Activated effector memory CD4-positive, alpha-beta T cell treated with anti-CD3 and anti-CD28 coated beads, Interleukin-2, amount 50 U/mL, for 16 hours (primary cell): Measurements from ENCODE around the gene SPDYE17.
"Not testable (repeated sequence)": the region's sequence is repeated elsewhere in the genome, so short reads cannot be mapped to it uniquely, and the experiment has no call there.

Experiments used
- DNase-seq: peaks from one replicate; pipeline ENCODE4 v3.0.0-alpha.2; 2020

Gene SPDYE17, protein sequence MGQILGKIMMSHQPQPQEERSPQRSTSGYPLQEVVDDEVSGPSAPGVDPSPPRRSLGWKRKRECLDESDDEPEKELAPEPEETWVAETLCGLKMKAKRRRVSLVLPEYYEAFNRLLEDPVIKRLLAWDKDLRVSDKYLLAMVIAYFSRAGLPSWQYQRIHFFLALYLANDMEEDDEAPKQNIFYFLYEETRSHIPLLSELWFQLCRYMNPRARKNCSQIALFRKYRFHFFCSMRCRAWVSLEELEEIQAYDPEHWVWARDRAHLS

DNA sequence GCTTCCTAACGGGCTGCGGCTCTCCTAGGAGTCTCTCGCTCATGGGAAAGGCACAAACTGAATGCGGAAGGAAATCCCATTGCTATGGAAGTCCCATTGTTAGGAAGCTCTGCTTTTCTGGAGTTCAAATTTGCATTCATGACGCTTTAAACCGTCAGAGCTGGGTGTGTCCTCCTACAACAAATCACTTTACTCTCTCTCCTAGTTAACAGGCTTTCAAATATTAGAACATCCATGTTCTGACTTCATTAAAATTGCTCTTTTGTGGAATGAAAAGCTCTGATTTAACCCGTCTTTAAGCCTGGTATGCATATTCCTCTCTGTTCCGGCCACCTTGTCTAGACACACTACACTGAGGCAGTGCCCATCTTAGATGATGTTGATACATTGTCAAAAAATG is at the start of gene SPDYE17:
SPDYE17 (minus strand) TSS at position 101 of the 400 bp plus-strand sequence. CDS start 1,791 bp downstream, outside the sequence.
- DNase-seq: not testable (repeated sequence)

DNA sequence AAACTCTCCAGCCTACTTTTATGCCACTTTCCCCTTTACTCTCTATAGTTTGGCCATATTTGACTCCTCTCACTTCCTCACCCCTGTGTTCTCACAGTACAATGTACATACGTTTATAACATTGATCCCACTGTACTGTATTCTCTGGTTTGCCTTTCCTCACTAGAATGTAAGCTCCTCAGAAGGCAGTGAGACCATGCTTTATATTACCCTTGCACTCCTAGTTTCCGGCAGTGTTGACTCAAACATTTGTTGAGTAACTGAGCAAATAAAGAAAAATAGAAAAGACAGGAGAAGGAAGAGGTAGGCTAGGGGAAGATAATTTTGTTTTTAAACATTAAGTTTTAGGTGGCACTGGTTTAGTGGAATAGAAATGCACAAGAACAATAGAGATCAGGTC is 48.1 kb upstream of the SPDYE17 start:
- not testable (repeated sequence) for DNase-seq

DNA sequence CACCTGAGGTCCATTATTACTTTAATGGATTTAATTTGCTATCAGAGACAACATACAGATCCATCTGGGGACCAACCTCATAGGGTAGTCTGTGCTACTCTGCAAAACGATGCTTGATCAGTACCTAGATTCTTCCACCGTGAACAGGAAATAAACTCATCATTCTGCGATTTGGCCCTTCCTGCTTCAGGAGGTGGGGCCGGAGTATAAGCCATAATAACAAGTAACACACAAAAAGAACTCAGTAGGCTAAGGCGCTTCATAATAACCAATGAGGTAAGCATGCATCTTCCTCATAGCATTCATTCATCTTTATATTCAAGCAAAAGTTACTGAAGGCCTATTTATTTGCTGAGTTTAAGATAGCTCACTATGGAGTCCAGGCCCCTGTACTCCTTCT is 47.5 kb upstream of the SPDYE17 start:
- not testable (repeated sequence) for DNase-seq

DNA sequence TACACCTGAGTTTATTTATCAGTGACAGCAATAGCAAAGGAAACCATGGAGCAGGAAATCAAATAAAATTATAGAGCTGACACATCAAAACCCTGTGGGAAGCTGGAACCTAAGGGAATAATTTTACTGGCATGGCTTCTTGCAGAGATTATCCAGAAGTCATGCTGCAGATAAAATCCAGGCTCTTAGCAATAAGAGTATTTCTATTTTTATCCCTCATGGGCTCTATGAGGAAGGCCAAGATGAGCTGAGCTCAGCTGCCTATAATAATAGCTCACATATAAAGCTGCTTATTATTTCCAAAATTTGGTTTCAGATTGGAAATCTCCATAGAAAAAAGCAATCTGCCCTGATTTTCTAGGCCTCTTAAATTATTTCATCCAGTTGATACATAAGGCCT is 47.0 kb upstream of the SPDYE17 start:
- not testable (repeated sequence) for DNase-seq

DNA sequence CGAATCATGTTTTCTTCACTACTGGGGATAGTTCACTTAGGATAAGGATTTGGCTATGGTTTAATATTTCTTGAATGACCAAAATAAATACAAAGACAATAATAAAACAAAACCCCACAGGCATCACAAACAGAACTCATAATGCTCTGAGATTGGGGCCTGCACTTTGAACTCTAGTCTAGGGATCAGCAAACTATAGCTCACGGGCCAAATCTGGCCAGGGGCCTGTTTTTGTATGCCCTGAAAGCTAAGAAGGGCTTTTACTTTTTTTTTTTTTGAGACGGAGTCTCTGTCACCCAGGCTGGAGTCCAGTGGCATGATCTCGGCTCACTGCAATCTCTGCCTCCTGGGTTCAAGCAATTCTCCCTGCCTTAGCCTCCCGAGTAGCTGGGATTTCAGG is 44.9 kb upstream of the SPDYE17 start:
- DNase-seq: not testable (repeated sequence)

DNA sequence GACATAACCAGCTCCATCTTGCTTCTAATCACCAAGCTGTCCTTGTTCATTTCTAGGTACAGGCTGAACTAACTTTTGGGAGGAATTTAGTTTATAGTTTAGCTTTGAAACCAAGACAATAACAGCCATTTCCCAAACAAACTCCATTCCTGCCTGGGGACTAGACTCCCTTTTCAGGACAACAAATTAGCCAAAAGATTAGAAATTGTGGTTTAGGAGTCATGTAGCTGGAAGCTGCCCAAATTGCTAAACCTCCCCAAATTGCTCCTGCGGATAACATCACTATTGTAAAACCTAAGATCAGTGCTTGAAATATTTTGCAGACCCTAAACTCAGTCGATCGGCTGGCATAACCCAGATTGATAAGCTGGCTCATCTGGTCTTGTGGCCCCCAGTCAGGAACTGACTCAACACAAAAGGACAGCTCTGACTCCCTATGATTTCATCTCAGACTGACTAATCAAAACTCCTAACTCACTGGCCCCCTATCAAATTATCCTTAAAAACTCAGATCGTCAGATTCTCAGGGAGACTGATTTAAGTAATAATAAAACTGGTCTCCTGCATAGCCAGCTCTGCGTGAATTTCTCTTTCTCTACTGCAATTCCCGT is 42.7 kb upstream of the SPDYE17 start:
- DNase-seq: not testable (repeated sequence)

DNA sequence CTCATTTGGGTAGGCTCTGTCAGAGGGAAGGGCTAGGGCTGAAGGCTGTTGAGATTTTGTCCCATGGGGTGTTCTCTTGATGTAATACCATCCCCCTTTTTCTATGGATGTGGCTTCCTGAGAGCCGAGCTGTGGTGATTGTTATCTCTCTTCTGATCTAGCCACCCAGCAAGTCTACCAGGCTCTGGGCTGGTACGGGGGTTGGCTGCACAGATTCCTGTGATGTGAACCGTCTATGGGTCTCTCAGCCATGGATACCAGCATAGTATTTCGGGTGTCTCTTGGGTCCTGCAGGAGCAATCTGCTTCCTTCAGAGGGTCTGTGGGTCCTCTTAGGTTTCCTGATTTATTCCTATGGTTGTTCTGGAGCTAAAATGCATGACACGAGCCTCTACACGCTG is 38.9 kb upstream of the SPDYE17 start:
- not testable (repeated sequence) for DNase-seq

DNA sequence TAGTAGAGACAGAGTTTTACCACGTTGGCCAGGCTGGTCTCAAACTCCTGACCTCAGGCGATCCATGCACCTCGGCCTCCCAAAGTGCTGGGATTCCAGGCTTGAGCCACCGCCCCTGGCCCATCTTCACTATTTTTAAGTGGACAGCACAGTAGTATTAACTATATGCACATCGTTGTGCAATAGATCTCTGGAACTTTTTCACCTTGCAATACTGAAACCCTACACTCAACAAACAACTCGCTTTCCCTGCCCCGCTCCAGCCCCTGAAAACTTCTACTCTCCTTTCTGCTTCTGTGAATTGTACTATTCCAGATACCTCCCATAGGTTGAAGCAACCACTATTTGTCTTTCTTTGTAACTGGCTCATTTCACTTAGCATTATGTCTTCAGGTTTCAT is 33.7 kb upstream of the SPDYE17 start:
- not testable (repeated sequence) for DNase-seq

DNA sequence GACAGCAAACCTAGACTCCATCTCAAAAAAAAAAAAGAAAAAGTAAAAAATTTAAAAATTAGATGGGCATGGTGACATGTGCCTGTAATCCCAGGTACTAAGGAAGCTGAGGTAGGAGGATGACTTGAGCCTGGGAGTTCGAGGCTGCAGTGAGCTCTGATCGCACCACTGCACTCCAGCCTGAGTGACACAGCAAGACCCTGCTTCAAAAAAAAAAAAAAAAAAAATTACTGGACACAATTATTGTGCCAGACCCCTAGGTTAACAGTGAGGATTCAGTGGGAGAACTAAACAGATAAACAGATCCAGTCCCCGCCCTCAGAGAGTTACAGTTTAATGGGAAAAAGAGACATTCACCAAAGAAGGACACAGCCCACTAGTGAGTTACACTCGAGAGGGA is 31.6 kb upstream of the SPDYE17 start:
- not testable (repeated sequence) for DNase-seq

DNA sequence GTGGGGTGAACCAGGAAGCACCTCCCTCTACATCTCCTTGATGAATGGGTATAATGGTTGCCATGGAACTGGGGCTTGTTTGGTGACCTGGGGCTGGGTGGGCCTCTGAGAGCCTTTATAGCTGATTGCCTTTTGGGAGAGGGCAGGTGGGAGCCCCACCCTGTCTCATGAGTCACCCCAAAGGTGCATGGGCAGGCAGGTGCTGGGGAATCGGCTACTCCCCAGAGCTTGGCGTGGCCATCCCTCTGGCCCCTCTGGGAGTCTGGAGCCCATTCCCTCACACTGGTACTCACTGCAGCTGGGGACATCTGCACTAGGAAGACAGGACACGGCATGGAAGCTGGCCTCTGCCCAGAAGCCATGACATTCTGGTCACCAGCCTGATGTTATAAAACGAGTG is 30.4 kb upstream of the SPDYE17 start, which contains the start of gene SPDYE18:
SPDYE18 (minus strand) TSS at position 2 of the 400 bp plus-strand sequence. CDS start 2,046 bp downstream, outside the sequence.
- not testable (repeated sequence) for DNase-seq

DNA sequence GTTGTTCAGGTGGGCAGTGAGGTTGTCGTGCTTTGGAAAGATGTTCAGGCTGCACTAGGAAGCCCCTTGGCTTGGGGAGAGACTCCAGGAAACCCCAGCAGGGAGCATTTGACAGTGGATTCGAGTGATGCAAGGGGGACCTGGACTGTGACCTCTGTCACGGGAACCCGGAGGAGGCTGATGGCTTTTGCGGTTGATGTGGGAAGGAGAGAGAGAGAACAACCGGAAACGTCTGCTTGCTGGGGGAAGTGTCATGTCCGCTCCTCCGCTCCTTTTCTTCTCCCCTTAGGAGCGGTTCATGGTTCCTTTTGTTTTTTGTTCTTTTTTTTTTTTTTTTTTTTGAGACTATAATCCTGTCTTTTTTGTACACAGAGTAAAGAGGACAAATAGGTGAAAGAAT is 5.8 kb downstream of the SPDYE17 start:
- DNase-seq: peak; percentile 46

DNA sequence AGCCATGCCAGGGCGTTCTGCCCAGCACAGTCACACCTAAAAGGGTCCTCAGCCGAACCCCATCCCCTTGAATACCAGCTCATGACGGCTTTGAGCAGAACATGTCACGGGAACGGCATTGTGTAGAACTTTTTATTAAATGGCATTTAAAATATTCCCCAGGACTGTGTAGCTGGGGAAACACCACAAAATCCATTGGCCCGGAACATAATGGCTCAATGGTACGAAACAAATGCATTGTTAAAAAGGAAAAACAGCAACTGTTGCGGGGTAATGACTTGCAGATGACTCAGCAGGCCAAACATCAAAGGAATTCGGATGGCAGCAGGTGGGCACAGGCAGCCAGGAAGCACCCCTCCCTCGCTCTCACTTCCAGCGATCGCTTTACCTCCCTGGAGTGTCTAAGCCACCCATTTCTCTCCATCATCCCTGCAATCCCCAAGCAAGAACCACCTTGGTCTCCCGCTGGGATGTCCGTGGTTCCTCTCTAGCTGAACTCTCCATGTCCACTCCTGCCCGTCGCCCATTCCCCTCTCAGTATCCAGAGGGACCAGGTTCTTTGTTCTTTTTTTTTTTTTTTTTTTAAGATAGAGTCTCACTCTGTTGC is 22.0 kb downstream of the SPDYE17 start:
- DNase-seq: not testable (repeated sequence)

DNA sequence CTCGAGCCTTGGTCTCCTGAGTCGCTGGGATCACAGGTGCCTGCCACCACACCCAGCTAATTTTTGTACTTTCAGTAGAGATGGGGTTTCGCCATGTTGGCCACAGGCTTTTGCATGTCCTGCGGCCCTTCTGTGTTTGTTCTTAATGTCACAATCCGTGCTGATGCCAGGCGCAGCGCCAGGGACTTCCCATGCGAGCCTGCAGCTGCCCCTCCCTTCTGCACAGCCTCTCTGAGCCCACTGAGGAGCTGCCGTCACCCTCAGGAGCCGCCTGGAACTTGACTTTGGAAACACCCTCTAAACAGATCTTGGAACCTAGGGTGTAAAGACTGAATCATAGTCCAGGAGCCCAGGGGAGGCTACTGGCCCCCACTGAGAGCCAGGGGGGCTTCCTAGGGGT is 24.2 kb downstream of the SPDYE17 start:
- DNase-seq: not testable (repeated sequence)

DNA sequence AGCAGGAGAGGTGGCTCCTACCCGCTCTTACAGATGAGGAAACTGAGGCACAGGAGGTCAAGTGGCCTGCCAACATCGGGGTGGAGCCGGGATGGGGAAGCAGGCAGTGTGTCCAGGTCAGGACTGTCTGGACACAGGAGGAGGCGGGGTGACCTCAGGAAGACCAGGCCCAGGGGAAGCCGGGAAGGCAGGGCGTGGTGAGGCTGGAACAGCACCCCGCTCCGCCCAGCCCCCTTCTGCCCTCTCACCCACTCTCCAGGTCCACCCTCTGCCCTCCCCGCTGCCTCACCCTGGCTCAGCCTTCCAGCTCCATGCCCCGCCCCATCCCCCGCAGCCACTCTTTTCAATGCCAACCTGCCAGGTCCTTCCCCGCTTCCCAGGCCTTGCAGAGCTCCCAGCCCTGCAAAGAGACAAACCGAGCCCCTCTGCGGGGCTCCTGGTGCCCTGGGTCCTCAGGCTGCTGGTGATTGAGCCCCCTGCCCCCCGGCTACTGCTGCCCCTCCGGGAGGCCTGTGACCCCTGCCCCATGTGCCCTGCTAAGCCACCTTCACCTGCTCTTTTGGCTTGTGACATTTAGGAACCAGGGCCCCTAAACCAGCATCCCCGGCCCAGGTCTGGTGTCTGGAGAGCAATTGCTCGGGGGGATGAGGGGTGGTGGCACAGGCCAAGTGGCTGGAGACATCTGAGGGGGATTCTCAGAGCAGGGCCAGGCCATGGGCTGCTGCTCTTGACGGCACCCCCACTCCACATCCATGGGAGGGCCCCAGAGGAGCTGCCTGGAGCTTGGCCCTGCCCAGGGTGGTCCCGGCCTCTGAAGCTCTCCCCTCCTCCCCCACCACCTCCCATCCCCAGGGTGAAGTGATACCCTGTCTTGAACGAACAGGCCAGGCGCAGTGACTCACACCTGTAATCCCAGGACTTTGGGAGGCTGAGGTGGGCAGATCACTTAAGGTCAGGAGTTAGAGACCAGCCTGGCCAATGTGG is 25.7 kb downstream of the SPDYE17 start:
- not testable (repeated sequence) for DNase-seq

DNA sequence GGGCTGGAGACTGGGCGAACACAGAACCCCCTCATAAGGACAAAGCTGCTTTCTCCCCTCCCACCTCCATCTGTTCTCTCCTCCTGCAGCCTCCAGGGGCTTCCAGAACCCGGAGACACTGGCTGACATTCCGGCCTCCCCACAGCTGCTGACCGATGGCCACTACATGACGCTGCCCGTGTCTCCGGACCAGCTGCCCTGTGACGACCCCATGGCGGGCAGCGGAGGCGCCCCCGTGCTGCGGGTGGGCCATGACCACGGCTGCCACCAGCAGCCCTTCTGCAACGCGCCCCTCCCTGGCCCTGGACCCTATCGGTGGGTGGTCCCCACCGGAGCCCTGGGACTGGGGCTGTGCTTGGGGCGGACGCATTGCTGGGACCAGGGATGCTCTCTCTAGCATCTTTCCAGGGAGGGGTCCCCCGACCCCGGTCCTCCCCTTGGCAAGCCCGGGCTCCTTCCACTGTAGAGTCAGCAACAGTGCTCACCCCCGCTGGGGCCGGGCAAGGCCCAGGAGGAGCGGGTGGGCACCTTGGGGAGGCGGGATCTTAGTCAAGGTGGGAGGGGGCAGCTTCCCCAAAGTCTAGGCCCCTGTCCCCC is 26.6 kb downstream of the SPDYE17 start:
- DNase-seq: not testable (repeated sequence)

DNA sequence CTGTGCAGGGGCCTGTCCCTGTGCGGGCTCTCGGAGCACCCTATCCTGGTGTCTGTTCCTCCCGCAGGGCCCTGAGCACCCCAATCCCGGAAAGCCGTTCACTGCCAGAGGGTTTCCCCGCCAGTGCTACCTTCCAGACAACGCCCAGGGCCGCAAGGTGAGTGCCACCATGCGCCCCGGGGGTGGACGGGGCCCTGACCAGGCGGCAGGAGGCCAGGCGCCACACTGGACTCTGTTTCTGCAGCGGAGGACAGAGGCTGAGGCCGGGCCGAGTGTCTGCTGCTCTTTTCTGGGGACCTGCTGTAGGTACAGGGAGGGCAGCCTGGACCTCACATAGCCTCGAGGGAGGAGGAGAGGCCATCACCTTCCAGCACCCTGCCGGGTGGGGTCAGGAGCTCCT is 28.0 kb downstream of the SPDYE17 start:
- DNase-seq: not testable (repeated sequence)

DNA sequence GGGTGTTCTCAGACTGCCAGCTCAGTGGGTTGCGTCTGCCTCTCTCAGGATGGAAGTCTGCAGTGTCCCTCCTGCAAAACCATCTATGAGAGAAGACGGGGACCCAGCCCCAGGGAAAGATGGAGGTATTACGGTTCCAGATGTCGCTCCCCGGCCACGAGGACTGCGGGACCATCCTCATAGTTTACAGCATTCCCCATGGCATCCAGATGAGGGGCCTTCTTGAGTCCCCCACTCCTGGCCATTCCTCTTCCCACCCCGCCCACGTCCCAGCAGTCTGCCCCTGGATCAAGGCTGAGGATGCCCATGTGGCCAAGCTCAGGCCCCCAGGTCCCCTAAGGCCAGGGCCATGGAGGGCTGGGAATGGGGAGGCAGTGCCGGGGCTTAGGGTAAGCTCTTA is 28.9 kb downstream of the SPDYE17 start:
- DNase-seq: not testable (repeated sequence)

DNA sequence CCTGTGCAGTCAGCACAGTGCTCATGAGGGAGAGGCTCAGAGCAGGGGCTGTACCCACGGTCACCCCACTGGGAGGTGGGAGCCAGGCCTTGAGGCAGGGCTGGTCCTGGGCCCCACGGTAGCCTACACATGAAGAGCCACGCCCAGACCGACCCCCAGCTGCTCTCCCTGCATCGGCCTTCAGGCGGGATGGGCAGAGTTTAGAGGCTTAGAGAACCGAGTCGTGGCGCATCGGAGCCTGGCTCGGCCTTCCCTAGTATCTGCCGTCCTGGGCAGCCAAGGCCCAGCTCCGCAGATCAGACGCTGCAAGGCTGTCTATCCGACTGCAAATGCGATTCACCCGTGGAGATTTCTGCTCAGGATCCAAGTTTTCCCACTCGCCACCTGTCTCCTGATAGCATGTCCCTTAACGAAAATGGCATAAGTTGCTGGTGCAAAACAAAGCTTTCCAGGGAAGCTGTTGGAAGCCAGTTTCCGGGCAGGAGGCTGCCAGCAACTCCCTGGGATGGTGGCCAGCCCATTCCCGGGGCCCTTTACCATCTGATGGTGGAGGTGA is 29.4 kb downstream of the SPDYE17 start:
- DNase-seq: not testable (repeated sequence)

DNA sequence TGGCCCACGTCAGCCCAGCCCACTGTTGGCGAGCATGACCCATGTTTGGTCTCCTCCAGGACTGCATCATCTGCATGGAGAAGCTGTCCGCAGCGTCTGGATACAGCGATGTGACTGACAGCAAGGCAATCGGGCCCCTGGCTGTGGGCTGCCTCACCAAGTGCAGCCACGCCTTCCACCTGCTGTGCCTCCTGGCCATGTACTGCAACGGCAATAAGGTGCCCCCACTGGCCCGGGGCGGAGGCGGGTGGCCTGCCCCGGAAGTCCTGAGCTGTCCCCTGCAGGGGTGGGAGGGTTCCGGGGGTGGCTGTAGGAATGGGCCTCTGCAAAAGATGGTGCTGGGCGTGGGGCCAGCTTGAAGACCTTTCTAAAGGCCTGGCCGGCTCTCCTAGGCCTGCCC is 30.1 kb downstream of the SPDYE17 start:
- not testable (repeated sequence) for DNase-seq

DNA sequence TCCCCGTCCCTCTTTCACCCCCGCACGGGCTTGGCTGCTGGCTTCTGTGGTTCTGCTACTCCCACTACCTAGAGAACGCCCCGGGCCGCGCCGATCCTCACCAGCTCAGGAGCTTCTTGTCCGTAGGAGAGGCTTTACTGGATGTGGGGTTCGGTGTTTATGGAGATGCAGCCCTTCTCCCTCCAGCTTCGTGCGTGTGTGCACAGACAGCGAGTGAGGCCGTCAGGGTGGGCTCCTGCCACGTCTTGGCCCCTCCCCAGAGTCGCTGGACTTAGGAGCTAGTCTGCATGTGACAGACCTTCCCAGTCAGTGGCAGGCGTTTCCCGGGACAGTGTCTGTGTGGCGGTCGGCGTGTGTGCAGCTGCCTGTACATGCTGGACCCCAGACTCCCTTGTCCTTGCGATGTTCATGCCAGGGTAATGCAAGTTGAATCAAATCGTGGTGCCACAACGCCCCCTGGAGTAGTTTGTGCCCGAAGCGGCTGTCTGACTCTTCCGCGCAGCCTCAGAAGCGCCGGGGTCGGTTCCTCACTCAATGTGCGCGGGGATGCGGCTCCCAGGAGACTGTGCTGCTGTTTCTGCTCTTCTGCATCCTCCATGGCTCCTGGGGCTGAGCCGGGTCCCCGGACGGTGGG is 32.6 kb downstream of the SPDYE17 start:
- not testable (repeated sequence) for DNase-seq

DNA sequence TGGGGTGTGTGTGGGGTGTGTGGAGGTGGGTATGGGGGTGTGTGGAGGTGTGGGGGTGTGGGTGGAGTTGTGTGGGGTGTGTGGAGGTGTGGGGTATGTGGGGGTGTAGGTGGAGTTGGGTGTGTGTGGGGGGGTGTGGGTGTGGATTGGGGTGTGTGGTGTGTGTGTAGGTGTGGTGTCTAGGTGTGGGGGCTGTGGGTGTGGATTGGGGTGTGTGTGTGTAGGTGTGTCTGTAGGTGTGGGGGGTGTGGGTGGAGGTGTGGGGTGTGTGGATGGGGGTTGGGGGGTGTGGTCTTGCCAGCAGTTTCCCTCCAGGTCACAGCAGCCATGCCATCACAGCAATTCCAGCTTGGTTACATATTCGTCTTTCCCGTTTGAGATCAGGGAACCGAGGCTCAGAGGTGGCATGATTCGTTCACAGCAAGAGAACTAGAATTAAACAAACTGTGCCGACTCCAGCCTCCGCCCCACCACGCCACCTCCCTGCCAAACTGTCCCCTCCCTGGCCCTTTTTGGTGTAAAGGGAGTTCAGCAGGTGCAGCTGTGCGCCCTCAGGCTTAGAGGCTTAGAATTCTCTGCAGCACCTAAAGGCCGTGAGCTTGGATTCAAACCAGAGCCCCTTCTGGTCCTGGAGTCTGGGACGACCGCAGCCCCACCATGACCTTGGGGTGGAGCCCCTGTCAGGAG is 33.3 kb downstream of the SPDYE17 start:
- DNase-seq: not testable (repeated sequence)
